Smooth muscle cell (in vitro differentiated cells): ENCODE measurements around the gene GAR1. TPM values are rescaled to one million over a fixed set of nuclear protein-coding genes. Genes with fewer than 3 reads are reported as not detected.

Experiments used
- DNase-seq: peaks from one replicate; lab custom pipeline; 2025; ENCODE audit not compliant: unreplicated experiment; lab: John Stamatoyannopoulos, UW
- H2AFZ ChIP-seq: fragments of 200-600 bp; sonication (generic); 2 replicates; pipeline ENCODE4 v1.6.0; 2016; ENCODE audit warnings: antibody characterized with exemption, low read depth, mild to moderate bottlenecking
- H3F3A ChIP-seq: fragments of 200-600 bp; sonication (generic); 2 replicates; pipeline ENCODE4 v1.6.0; 2017; ENCODE audit warnings: antibody characterized with exemption, low read depth
- H3K27ac ChIP-seq: fragments of 200-600 bp; sonication (generic); 2 replicates; pipeline ENCODE4 v1.5.1; 2016; ENCODE audit warnings: low read depth, mild to moderate bottlenecking
- H3K27me3 ChIP-seq: fragments of 200-600 bp; sonication (generic); 2 replicates; pipeline ENCODE4 v1.6.1; 2016; ENCODE audit warnings: low read depth, mild to moderate bottlenecking
- H3K36me3 ChIP-seq: fragments of 200-600 bp; sonication (generic); 2 replicates; pipeline ENCODE4 v1.5.1; 2016; ENCODE audit warnings: low read depth
- H3K4me1 ChIP-seq: fragments of 200-600 bp; sonication (generic); 2 replicates; pipeline ENCODE4 v1.5.1; 2016; ENCODE audit warnings: low read depth
- H3K4me2 ChIP-seq: fragments of 200-600 bp; sonication (generic); 2 replicates; pipeline ENCODE4 v1.6.0; 2016; ENCODE audit warnings: mild to moderate bottlenecking
- H3K4me3 ChIP-seq: fragments of 200-600 bp; sonication (generic); 2 replicates; pipeline ENCODE4 v1.5.1; 2016; ENCODE audit warnings: mild to moderate bottlenecking
- H3K79me2 ChIP-seq: fragments of 200-600 bp; sonication (generic); 2 replicates; pipeline ENCODE4 v1.6.0; 2016; ENCODE audit warnings: low read depth, mild to moderate bottlenecking
- H3K9ac ChIP-seq: fragments of 200-600 bp; sonication (generic); 2 replicates; pipeline ENCODE4 v1.6.0; 2016; ENCODE audit warnings: low read depth
- H3K9me3 ChIP-seq: fragments of 200-600 bp; sonication (generic); replicated peaks from 2 replicates; pipeline ENCODE4 v1.5.1; 2016; ENCODE audit warnings: low read depth
- H4K20me1 ChIP-seq: fragments of 200-600 bp; sonication (generic); 2 replicates; pipeline ENCODE4 v1.6.0; 2016; ENCODE audit warnings: low read depth
- CTCF ChIP-seq: fragments of 200-600 bp; sonication (generic); IDR thresholded peaks from 2 replicates; pipeline ENCODE4 v1.5.1; 2017; ENCODE audit warnings: borderline replicate concordance, mild to moderate bottlenecking, antibody characterized with exemption; ENCODE audit not compliant: insufficient read depth, poor library complexity, severe bottlenecking
- WGBS: methylation state at CpG from one replicate; pipeline ENCODE4 v1.1.7; 2016; ENCODE audit warnings: low lambda C conversion rate; 5-methylcytosine and 5-hydroxymethylcytosine counted together
- polyA plus RNA-seq: library from polyadenylated mRNA; unstranded; fragments of >200 nt; fragmentation: Nextera tagmentation; extraction: Ambion mirVana; gene quantifications from 2 replicates; pipeline ENCODE4 v1.2.1, GENCODE V29; 2016
- total RNA-seq: library from RNA; depleted of rRNA; stranded (reverse); fragments of >200 nt; gene quantifications from 2 replicates; pipeline ENCODE4 v1.2.3, GENCODE V29; 2014

The GAR1 gene
- total and polyA plus RNA-seq, 2 experiments from 2014 or later, result 11.1 to 30.3 TPM

GRCh38 chr4:109795059-109795458 lies 20.5 kb upstream of the GAR1 start:
- DNase-seq, result no peak
- Histone ChIP-seq H3F3A (no peaks in the 10 kb centered on the region), H3K9ac (no peak overlapping the region), H3K79me2 (no peaks in the 10 kb centered on the region), H4K20me1 (no peaks in the 10 kb centered on the region), H3K9me3 (peaks cover 9% of the 10 kb centered on the region), H2AFZ (no peak overlapping the region), H3K4me1 (no peaks in the 10 kb centered on the region), H3K4me3 (no peak overlapping the region), H3K4me2 (no peak overlapping the region), H3K27me3 (no peaks in the 10 kb centered on the region), H3K27ac (no peak overlapping the region), H3K36me3 (no peaks in the 10 kb centered on the region)
- 87% methylated on average over 6 of the region's 6 CpGs for WGBS
- no peak for TF ChIP-seq CTCF

- no peak overlapping the region for H2AFZ ChIP-seq
- no peak overlapping the region for H3K4me3 ChIP-seq
- peaks cover 9% of the 10 kb centered on the region for H3K9me3 ChIP-seq
- H3F3A ChIP-seq, result no peaks in the 10 kb centered on the region
- H3K27ac ChIP-seq, result no peak overlapping the region
- no peaks in the 10 kb centered on the region for H3K79me2 ChIP-seq
- no peaks in the 10 kb centered on the region for H3K27me3 ChIP-seq
- no peak overlapping the region for H3K9ac ChIP-seq
- TF ChIP-seq CTCF, result no peak
- DNase-seq, result no peak
- no peaks in the 10 kb centered on the region for H3K4me1 ChIP-seq
- no peaks in the 10 kb centered on the region for H3K36me3 ChIP-seq
- no peak overlapping the region for H3K4me2 ChIP-seq
- no peaks in the 10 kb centered on the region for H4K20me1 ChIP-seq
Observed at GRCh38 chr4:109798866-109799265, 16.7 kb upstream of the GAR1 start.

- peak overlapping the region; percentile 68 for H2AFZ ChIP-seq
- peak overlapping the region; percentile 40 for H3K4me3 ChIP-seq
- no peaks in the 10 kb centered on the region for H3K4me1 ChIP-seq
- H3K36me3 ChIP-seq, result no peaks in the 10 kb centered on the region
- no peaks in the 10 kb centered on the region for H3F3A ChIP-seq
- H3K4me2 ChIP-seq, result no peak overlapping the region
- H3K27ac ChIP-seq, result no peak overlapping the region
- H3K79me2 ChIP-seq, result no peaks in the 10 kb centered on the region
- H4K20me1 ChIP-seq, result no peaks in the 10 kb centered on the region
- no peak for TF ChIP-seq CTCF
- H3K9ac ChIP-seq, result no peak overlapping the region
- DNase-seq, result no peak
- no peaks in the 10 kb centered on the region for H3K27me3 ChIP-seq
- WGBS, result 87% methylated on average over 4 of the region's 4 CpGs
- peaks cover 5% of the 10 kb centered on the region for H3K9me3 ChIP-seq
Observed at GRCh38 chr4:109801099-109801789, 14.3 kb upstream of the GAR1 start.

- no peaks in the 10 kb centered on the region for H3K4me1 ChIP-seq
- peak within 1 kb of the TSS; percentile 40 for H3K4me3 ChIP-seq
- no peaks in the 10 kb centered on the region for H3K9me3 ChIP-seq
- no peaks in the 10 kb centered on the region for H3F3A ChIP-seq
- no peak within 1 kb of the TSS for H3K9ac ChIP-seq
- H3K79me2 ChIP-seq, result no peaks in the 10 kb centered on the region
- DNase-seq, result no peak
- 65% methylated on average over 2 of the region's 2 CpGs for WGBS
- no peak within 1 kb of the TSS for H3K27ac ChIP-seq
- H4K20me1 ChIP-seq, result no peaks in the 10 kb centered on the region
- no peaks in the 10 kb centered on the region for H3K27me3 ChIP-seq
- no peaks in the 10 kb centered on the region for H3K36me3 ChIP-seq
- H3K4me2 ChIP-seq, result no peak within 1 kb of the TSS
- no peak for TF ChIP-seq CTCF
- H2AFZ ChIP-seq, result peak within 1 kb of the TSS; percentile 68
Observed at GRCh38 chr4:109801895-109802319, 13.7 kb upstream of the GAR1 start, which contains the start of gene CFI. Gene CFI, minus strand, starts transcription at chr4:109801999. Its CDS starts 28 bp downstream, at chr4:109801971.
